GM21529 (cell line): ENCODE results near the gene JKAMP.
A peak's percentile ranks its signal among the peaks of the same experiment; 100 is the strongest.

Experiments
- ATAC-seq: cut with Tn5 transposase; IDR thresholded peaks from one replicate; pipeline ENCODE4 v1.9.1; 2021; ENCODE audit not compliant: unreplicated experiment

The JKAMP gene

GRCh38 chr14:59480166-59480565 is 4.2 kb upstream of the JKAMP start:
- no peak for ATAC-seq

GRCh38 chr14:59481407-59481806 is 2.9 kb upstream of the JKAMP start:
- no peak for ATAC-seq

- no peak for ATAC-seq
Measured at GRCh38 chr14:59481871-59482540, 2.3 kb upstream of the JKAMP start.

- no peak for ATAC-seq
Measured at GRCh38 chr14:59482541-59483331, 1.6 kb upstream of the JKAMP start.

- ATAC-seq, result no peak
Measured at GRCh38 chr14:59483363-59483762, 954 bp upstream of the JKAMP start.

- peak; percentile 39 for ATAC-seq
Measured at GRCh38 chr14:59484639-59485175, 390 bp downstream of the JKAMP start.

- no peak for ATAC-seq
Measured at GRCh38 chr14:59490756-59491155, 6.4 kb downstream of the JKAMP start.

- ATAC-seq, result no peak
Measured at GRCh38 chr14:59492384-59492783, 8.1 kb downstream of the JKAMP start.

- no peak for ATAC-seq
Measured at GRCh38 chr14:59500732-59501131, 16.4 kb downstream of the JKAMP start.

- ATAC-seq, result no peak
Measured at GRCh38 chr14:59503256-59503655, 18.9 kb downstream of the JKAMP start.

- ATAC-seq, result peak; percentile 94
Measured at GRCh38 chr14:59507063-59507751, 22.9 kb downstream of the JKAMP start.

- no peak for ATAC-seq
Measured at GRCh38 chr14:59507752-59508103, 23.4 kb downstream of the JKAMP start.

GRCh38 chr14:59509101-59509500 is 24.8 kb downstream of the JKAMP start:
- ATAC-seq, result no peak

GRCh38 chr14:59510001-59510400 is 25.7 kb downstream of the JKAMP start:
- no peak for ATAC-seq

- no peak for ATAC-seq
Measured at GRCh38 chr14:59510966-59511365, 26.6 kb downstream of the JKAMP start.

- no peak for ATAC-seq
Measured at GRCh38 chr14:59511916-59512575, 27.7 kb downstream of the JKAMP start.

GRCh38 chr14:59520224-59520623 is 35.9 kb downstream of the JKAMP start:
- ATAC-seq, result no peak

GRCh38 chr14:59529189-59529588 is 44.9 kb downstream of the JKAMP start:
- ATAC-seq, result no peak

GRCh38 chr14:59530349-59530748 is 46.0 kb downstream of the JKAMP start:
- no peak for ATAC-seq

- ATAC-seq, result no peak
Measured at GRCh38 chr14:59532419-59532818, 48.1 kb downstream of the JKAMP start.

- no peak for ATAC-seq
Measured at GRCh38 chr14:59534361-59534987, 50.2 kb downstream of the JKAMP start.
